Fibroblast of the aortic adventitia (primary cell): ENCODE measurements around the gene MKRN2. TPM values are rescaled to one million over a fixed set of nuclear protein-coding genes. Genes with fewer than 3 reads are reported as not detected.

Experiments used
- DNase-seq: peaks from one replicate; pipeline ENCODE4 v3.0.0-alpha.2; 2010; ENCODE audit warnings: low read depth
- H3K4me3 ChIP-seq: 2 replicates; pipeline ENCODE4 v1.5.1; 2011; ENCODE audit warnings: low read depth, mild to moderate bottlenecking, control low read depth, low read length, moderate library complexity
- CTCF ChIP-seq: IDR thresholded peaks from 2 replicates; pipeline ENCODE4 v1.5.1; 2011; ENCODE audit warnings: mild to moderate bottlenecking, low read length, control low read depth, inconsistent platforms; ENCODE audit not compliant: insufficient read depth
- total RNA-seq: library from RNA; depleted of rRNA; stranded (reverse); fragments of >200 nt; gene quantifications from 2 replicates; pipeline ENCODE4 v1.2.3, GENCODE V29; 2012; ENCODE audit warnings: low replicate concordance

The MKRN2 gene
- total RNA-seq, 1 donor: 41.4 TPM

- TF ChIP-seq CTCF: no peak
- no peak for DNase-seq
- H3K4me3 ChIP-seq: peak overlapping the region; percentile 92
Observed at GRCh38 chr3:12556314-12556689, 585 bp upstream of the MKRN2 start.

- peak; percentile 61 for DNase-seq
- H3K4me3 ChIP-seq: peak overlapping the region; percentile 92
- TF ChIP-seq CTCF: no peak
Observed at GRCh38 chr3:12557473-12558100, 700 bp downstream of the MKRN2 start.

- peak overlapping the region; percentile 92 for H3K4me3 ChIP-seq
- DNase-seq: no peak
- TF ChIP-seq CTCF: no peak
Observed at GRCh38 chr3:12558706-12559105, 1.8 kb downstream of the MKRN2 start.

GRCh38 chr3:12559520-12559919, 2.6 kb downstream of the MKRN2 start:
- no peak for DNase-seq
- TF ChIP-seq CTCF: no peak
- H3K4me3 ChIP-seq: no peak overlapping the region

GRCh38 chr3:12560505-12561190, 3.8 kb downstream of the MKRN2 start:
- DNase-seq: no peak
- H3K4me3 ChIP-seq: no peak overlapping the region
- TF ChIP-seq CTCF: no peak

- DNase-seq: no peak
- TF ChIP-seq CTCF: no peak
- H3K4me3 ChIP-seq: no peak overlapping the region
Observed at GRCh38 chr3:12561397-12561796, 4.5 kb downstream of the MKRN2 start.

- no peak overlapping the region for H3K4me3 ChIP-seq
- no peak for TF ChIP-seq CTCF
- DNase-seq: no peak
Observed at GRCh38 chr3:12562451-12562850, 5.6 kb downstream of the MKRN2 start.
